DND-41 (cell line): ENCODE measurements around the gene TRMU.

Source experiments
- ATAC-seq: fragments of 200-7000 bp; cut with Tn5 transposase; 3 replicates; pipeline ENCODE4 v1.9.1; 2021; ENCODE audit warnings: low read depth; ENCODE audit not compliant: insufficient read depth
- DNase-seq: peaks from one replicate; pipeline ENCODE4 v3.0.0-alpha.2; 2020
- H2AFZ ChIP-seq: 2 replicates; pipeline ENCODE4 v1.6.0; 2012; ENCODE audit warnings: low read depth, low read length
- H3K27ac ChIP-seq: 2 replicates; pipeline ENCODE4 v1.5.1; 2012; ENCODE audit warnings: low read length, inconsistent platforms
- H3K27me3 ChIP-seq: fragments of 200-600 bp; sonication (generic); 2 replicates; pipeline ENCODE4 v1.6.0; 2012; ENCODE audit warnings: low read length, mild to moderate bottlenecking, inconsistent platforms; ENCODE audit not compliant: insufficient read depth, poor library complexity
- H3K36me3 ChIP-seq: 2 replicates; pipeline ENCODE4 v1.5.1; 2012; ENCODE audit warnings: low read length, inconsistent platforms; ENCODE audit not compliant: insufficient read depth
- H3K4me1 ChIP-seq: 2 replicates; pipeline ENCODE4 v1.5.1; 2012; ENCODE audit warnings: mild to moderate bottlenecking, low read length; ENCODE audit not compliant: insufficient read depth
- H3K4me2 ChIP-seq: 2 replicates; pipeline ENCODE4 v1.6.0; 2012; ENCODE audit warnings: mild to moderate bottlenecking, moderate library complexity, low read length, inconsistent platforms; ENCODE audit not compliant: insufficient read depth
- H3K4me3 ChIP-seq, 2 experiments: fragments of 200-600 bp in 1 of 2; shearing (Covaris generic) in 1 of 2; 2 replicates each; pipeline ENCODE4 v1.5.1; 2012 to 2016; ENCODE audit warnings: inconsistent platforms in 2 of 2, low read length in 2 of 2, mild to moderate bottlenecking in 2 of 2, low read depth in 1 of 2, moderate library complexity in 1 of 2
- H3K79me2 ChIP-seq: 2 replicates; pipeline ENCODE4 v1.6.0; 2012; ENCODE audit warnings: low read length, inconsistent platforms; ENCODE audit not compliant: insufficient read depth
- H3K9ac ChIP-seq: 2 replicates; pipeline ENCODE4 v1.6.0; 2012; ENCODE audit warnings: low read depth, mild to moderate bottlenecking, inconsistent platforms, low read length, moderate library complexity
- H3K9me3 ChIP-seq: 2 replicates; pipeline ENCODE4 v1.5.1; 2012; ENCODE audit warnings: low read length, moderate library complexity, mild to moderate bottlenecking, inconsistent platforms; ENCODE audit not compliant: insufficient read depth, severe bottlenecking
- H4K20me1 ChIP-seq: 2 replicates; pipeline ENCODE4 v1.6.0; 2012; ENCODE audit warnings: low read length; ENCODE audit not compliant: insufficient read depth
- CTCF ChIP-seq: IDR thresholded peaks from 2 replicates; pipeline ENCODE4 v1.5.1; 2012; ENCODE audit warnings: borderline replicate concordance, low read length, moderate library complexity, mild to moderate bottlenecking; ENCODE audit not compliant: poor library complexity, severe bottlenecking; ENCODE audit errors: extremely low read depth
- EZH2 ChIP-seq: IDR thresholded peaks from 3 replicates; pipeline ENCODE4 v1.6.1; 2012; ENCODE audit warnings: borderline replicate concordance, low read depth, mild to moderate bottlenecking, moderate library complexity, low read length, inconsistent platforms; ENCODE audit not compliant: severe bottlenecking

TRMU gene

GRCh38 chr22:46290121-46290842 is 45.2 kb upstream of the TRMU start:
- ATAC-seq (no peak), DNase-seq (no peak)
- H3K9ac ChIP-seq: no peak overlapping the region
- peaks cover 41% of the 10 kb centered on the region for H3K36me3 ChIP-seq
- no peaks in the 10 kb centered on the region for H4K20me1 ChIP-seq
- no peak overlapping the region for H2AFZ ChIP-seq
- peaks cover under 1% of the 10 kb centered on the region; the same call in 1 of the 2 replicates for H3K79me2 ChIP-seq
- H3K4me2 ChIP-seq: no peak overlapping the region
- TF ChIP-seq EZH2: no peak
- TF ChIP-seq CTCF: no peak
- H3K4me1 ChIP-seq: peaks cover 3% of the 10 kb centered on the region
- H3K27me3 ChIP-seq: no peaks in the 10 kb centered on the region
- no peak overlapping the region for H3K4me3 ChIP-seq
- 0 out of 2 replicates have a peak overlapping the region, but pooled peaks have one; percentile 13 for H3K27ac ChIP-seq
- H3K9me3 ChIP-seq: no peaks in the 10 kb centered on the region

GRCh38 chr22:46290843-46291785 is 44.4 kb upstream of the TRMU start:
- Histone ChIP-seq H4K20me1 (no peaks in the 10 kb centered on the region), H3K79me2 (peaks cover 9% of the 10 kb centered on the region), H3K9ac (no peak overlapping the region), H3K27me3 (no peaks in the 10 kb centered on the region), H2AFZ (no peak overlapping the region), H3K36me3 (peaks cover 40% of the 10 kb centered on the region), H3K4me1 (peaks cover 11% of the 10 kb centered on the region), H3K4me3 (no peak overlapping the region), H3K4me2 (no peak overlapping the region), H3K27ac (no peak overlapping the region), H3K9me3 (no peaks in the 10 kb centered on the region)
- DNase-seq (no peak), ATAC-seq (no peak)
- TF ChIP-seq EZH2 (no peak), CTCF (no peak)

- H3K27ac ChIP-seq: no peak overlapping the region
- H3K36me3 ChIP-seq: peaks cover 38% of the 10 kb centered on the region
- no peaks in the 10 kb centered on the region for H3K27me3 ChIP-seq
- DNase-seq (no peak), ATAC-seq (no peak)
- H3K79me2 ChIP-seq: peaks cover 16% of the 10 kb centered on the region
- TF ChIP-seq CTCF: no peak
- H3K9me3 ChIP-seq: no peaks in the 10 kb centered on the region
- H4K20me1 ChIP-seq: no peaks in the 10 kb centered on the region
- H3K9ac ChIP-seq: no peak overlapping the region
- no peak overlapping the region for H2AFZ ChIP-seq
- no peak overlapping the region for H3K4me2 ChIP-seq
- peaks cover 13% of the 10 kb centered on the region for H3K4me1 ChIP-seq
- no peak overlapping the region for H3K4me3 ChIP-seq
Observed at GRCh38 chr22:46292173-46292572, 43.3 kb upstream of the TRMU start.
